ENCODE data around the gene BRD2. TPM values are rescaled to one million over a fixed set of nuclear protein-coding genes. Genes with fewer than 3 reads are reported as not detected.

The BRD2 gene
- total and polyA plus RNA-seq, 9 of the 15 experiments (the other 6 are each of a cell fraction or from before 2014, with no cell fraction given), result 19.0 to 252 (median 181) TPM

- TF ChIP-seq E2F3 (CRISPR knock-in tag; IDR thresholded peaks at IDR 0.05) (0 out of 2 replicates have a peak, but pooled peaks have one; percentile 13), NR3C1 (CRISPR knock-in tag; IDR thresholded peaks at IDR 0.05) (peak; percentile 84), YY1 (IDR thresholded peaks at IDR 0.05; ENCODE audit: borderline replicate concordance in 1 of 3, control insufficient read depth in 1 of 3, extremely low read depth in 1 of 3, insufficient read depth in 3 of 3, insufficient read length in 1 of 3, insufficient replicate concordance in 2 of 3, low read depth in 1 of 3, low read length in 2 of 3) (peak; percentile 82 to 96 (median 89)), ATF2 (CRISPR knock-in tag; IDR thresholded peaks at IDR 0.05) (no peak), RAD21 (CRISPR knock-in tag; conservative IDR thresholded peaks at IDR 0.05 in 1 of 2, IDR thresholded peaks at IDR 0.05 in 1 of 2) (peak in 1 of 2 experiments; percentile 19; a peak in 2 of 4 replicates), HOXB6 (CRISPR knock-in tag; IDR thresholded peaks at IDR 0.05; ENCODE audit: borderline replicate concordance) (no peak), TAF7 (tag; IDR thresholded peaks at IDR 0.05) (peak; percentile 77), ZNF217 (CRISPR knock-in tag; IDR thresholded peaks at IDR 0.05) (no peak), JUN (IDR thresholded peaks at IDR 0.05; ENCODE audit: borderline replicate concordance, low read depth, low read length) (peak; percentile 82), JUN (CRISPR knock-in tag; IDR thresholded peaks at IDR 0.05; ENCODE audit: borderline replicate concordance) (no peak; the same call in 1 of the 2 replicates), TEAD1 (CRISPR knock-in tag; IDR thresholded peaks at IDR 0.05) (peak in 1 of 2 experiments; percentile 15; a peak in 1 of 4 replicates), NBN (IDR thresholded peaks at IDR 0.05; ENCODE audit: low read depth) (peak; percentile 86; the same call in 1 of the 2 replicates), TRIM25 (IDR thresholded peaks at IDR 0.05; ENCODE audit: borderline replicate concordance) (peak; percentile 38; the same call in 1 of the 2 replicates), RFX1 (IDR thresholded peaks at IDR 0.05) (no peak), ZNF224 (CRISPR knock-in tag; IDR thresholded peaks at IDR 0.05) (0 out of 2 replicates have a peak, but pooled peaks have one; percentile 74), ZNF76 (CRISPR knock-in tag; IDR thresholded peaks at IDR 0.05; ENCODE audit: borderline replicate concordance) (0 out of 2 replicates have a peak, but pooled peaks have one; percentile 14), E2F8 (IDR thresholded peaks at IDR 0.05; ENCODE audit: low read depth, partially characterized antibody) (peak; percentile 16), MEF2D (tag; conservative IDR thresholded peaks at IDR 0.05; ENCODE audit: low read depth) (peak; percentile 59)
- TF ChIP-seq, protein P1, sequence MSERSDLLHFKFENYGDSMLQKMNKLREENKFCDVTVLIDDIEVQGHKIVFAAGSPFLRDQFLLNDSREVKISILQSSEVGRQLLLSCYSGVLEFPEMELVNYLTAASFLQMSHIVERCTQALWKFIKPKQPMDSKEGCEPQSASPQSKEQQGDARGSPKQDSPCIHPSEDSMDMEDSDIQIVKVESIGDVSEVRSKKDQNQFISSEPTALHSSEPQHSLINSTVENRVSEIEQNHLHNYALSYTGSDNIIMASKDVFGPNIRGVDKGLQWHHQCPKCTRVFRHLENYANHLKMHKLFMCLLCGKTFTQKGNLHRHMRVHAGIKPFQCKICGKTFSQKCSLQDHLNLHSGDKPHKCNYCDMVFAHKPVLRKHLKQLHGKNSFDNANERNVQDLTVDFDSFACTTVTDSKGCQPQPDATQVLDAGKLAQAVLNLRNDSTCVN (CRISPR knock-in tag; IDR thresholded peaks at IDR 0.05), result peak; percentile 83; the same call in 1 of the 2 replicates
These were observed 1.5 kb downstream of the BRD2 start (continued) for GRCh38 chr6:32969685-32970412.

All from K562 (cell line).